HG02571 (cell line): Measurements from ENCODE around the gene CYP8B1.

Source experiments
- ATAC-seq: cut with Tn5 transposase; IDR thresholded peaks from one replicate; pipeline ENCODE4 v1.9.1; 2021; ENCODE audit warnings: mild to moderate bottlenecking, moderate library complexity; ENCODE audit not compliant: unreplicated experiment

Gene CYP8B1

GRCh38 chr3:42829083-42829627 lies 46.5 kb downstream of the CYP8B1 start:
- ATAC-seq = no peak

GRCh38 chr3:42827654-42828053 lies 48.0 kb downstream of the CYP8B1 start:
- ATAC-seq = no peak

DNA sequence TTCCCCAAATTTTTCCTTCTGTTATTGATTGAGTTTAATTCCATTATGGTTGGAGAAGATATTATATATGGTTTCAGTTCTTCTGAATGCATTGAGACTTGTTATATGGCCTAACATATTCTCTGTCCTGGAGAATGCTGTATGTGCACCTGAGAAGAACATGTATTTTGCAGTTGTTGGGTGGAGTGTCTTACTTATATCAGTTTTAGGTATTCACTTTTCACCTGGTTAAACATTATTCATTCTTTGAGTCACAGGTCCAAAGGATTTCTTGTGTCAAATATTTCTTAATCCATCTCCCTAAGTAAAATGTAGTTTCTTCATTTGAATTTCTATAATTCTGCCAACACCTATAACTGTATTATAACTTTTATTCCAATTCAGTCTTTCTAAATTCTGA lies 48.7 kb downstream of the CYP8B1 start:
- no peak for ATAC-seq

GRCh38 chr3:42826141-42826540 lies 49.5 kb downstream of the CYP8B1 start:
- ATAC-seq = no peak

DNA sequence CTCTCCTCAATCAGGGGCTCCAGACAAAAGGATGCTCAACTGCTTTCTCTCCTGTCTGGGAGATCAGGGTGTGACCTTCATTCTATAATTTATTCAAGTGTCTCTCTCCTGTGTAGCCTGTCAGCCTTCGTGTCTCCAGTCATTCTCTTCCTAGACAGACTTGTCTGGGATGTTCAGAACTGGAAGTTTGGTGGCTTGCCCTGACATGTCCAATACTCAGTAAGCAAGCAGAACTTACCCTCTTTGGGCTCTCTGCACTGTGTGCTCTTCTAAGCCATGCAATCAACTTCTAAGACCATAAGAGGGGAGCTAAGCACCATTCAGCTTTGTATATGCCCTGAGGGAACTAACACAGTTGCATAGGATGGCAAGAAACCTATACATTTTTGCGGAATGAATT lies 52.3 kb downstream of the CYP8B1 start:
- no peak for ATAC-seq

GRCh38 chr3:42822828-42823227 lies 52.9 kb downstream of the CYP8B1 start:
- no peak for ATAC-seq
